ENCODE measurements around the gene TRIM62.

- no peak for TF ChIP-seq ZNF274 (IDR thresholded peaks at IDR 0.05; ENCODE audit: low read depth, low read length)
- TF ChIP-seq YY1 (IDR thresholded peaks at IDR 0.05; ENCODE audit: insufficient read depth, insufficient read length): no peak
- TF ChIP-seq SUZ12 (IDR thresholded peaks at IDR 0.05; ENCODE audit: extremely low read depth, insufficient read depth, insufficient read length): no peak
Measured at GRCh38 chr1:33128781-33129180, 53.1 kb downstream of the TRIM62 start.
